OCI-LY7 (cell line): Measurements from ENCODE around the gene ART4. TPM values are rescaled to one million over a fixed set of nuclear protein-coding genes. Genes with fewer than 3 reads are reported as not detected.

ENCODE experiments used
- BruUV-seq: library from RNA; stranded (reverse); fragments of 400-500 nt; replicated peaks from 2 replicates; lab custom pipeline; 2021; lab: Mats Ljungman, UMichigan
- CTCF ChIA-PET: fragments of 300-600 bp; sonication (Branson Sonifier 250); formaldehyde crosslinking; loops from one replicate; lab custom pipeline; 2022; ENCODE audit warnings: antibody characterized with exemption; ENCODE audit not compliant: unreplicated experiment; lab: Charles Lee
- POLR2A ChIA-PET: fragments of 300-600 bp; sonication (Branson Sonifier 250); formaldehyde crosslinking; loops from one replicate; lab custom pipeline; 2022; ENCODE audit warnings: antibody characterized with exemption; lab: Charles Lee
- DNase-seq: peaks from one replicate; pipeline ENCODE4 v3.0.0-alpha.2; 2015; ENCODE audit warnings: low spot score
- H2AFZ ChIP-seq: fragments of 200-600 bp; sonication (generic), shearing (Covaris generic); 2 replicates; pipeline ENCODE4 v1.6.1; 2014; ENCODE audit warnings: mild to moderate bottlenecking, antibody characterized with exemption, low read length, moderate library complexity
- H3K27ac ChIP-seq: fragments of 200-600 bp; sonication (generic); 2 replicates; pipeline ENCODE4 v1.5.1; 2014; ENCODE audit warnings: mixed run types, low read depth, mild to moderate bottlenecking, moderate library complexity, low read length, inconsistent platforms; ENCODE audit not compliant: poor library complexity, severe bottlenecking
- H3K36me3 ChIP-seq: fragments of 200-600 bp; sonication (generic); 2 replicates; pipeline ENCODE4 v1.6.1; 2014; ENCODE audit warnings: mild to moderate bottlenecking, antibody characterized with exemption, low read length, moderate library complexity, mixed read lengths; ENCODE audit not compliant: insufficient read depth
- H3K4me1 ChIP-seq: fragments of 200-600 bp; sonication (generic); 2 replicates; pipeline ENCODE4 v1.5.1; 2014; ENCODE audit warnings: mild to moderate bottlenecking, low read length; ENCODE audit not compliant: insufficient read depth, poor library complexity, severe bottlenecking
- H3K4me2 ChIP-seq: fragments of 200-600 bp; sonication (generic); 2 replicates; pipeline ENCODE4 v1.6.1; 2014; ENCODE audit warnings: mild to moderate bottlenecking, low read length
- H3K4me3 ChIP-seq: fragments of 200-600 bp; sonication (generic); 2 replicates; pipeline ENCODE4 v1.5.1; 2014; ENCODE audit warnings: mild to moderate bottlenecking, low read depth, low read length; ENCODE audit not compliant: poor library complexity, severe bottlenecking
- H3K79me2 ChIP-seq: fragments of 200-600 bp; sonication (generic); 2 replicates; pipeline ENCODE4 v1.6.1; 2016; ENCODE audit warnings: low read depth, mild to moderate bottlenecking, low read length, moderate library complexity, mixed read lengths; ENCODE audit not compliant: insufficient read depth
- H3K9me2 ChIP-seq: fragments of 200-600 bp; sonication (generic); 2 replicates; pipeline ENCODE4 v1.6.1; 2016; ENCODE audit warnings: mild to moderate bottlenecking, low read length, mixed read lengths; ENCODE audit not compliant: insufficient read depth
- H3K9me3 ChIP-seq: fragments of 200-600 bp; sonication (generic); 2 replicates; pipeline ENCODE4 v1.6.1; 2014; ENCODE audit warnings: mild to moderate bottlenecking, mixed run types, low read length, mixed read lengths
- H4K20me1 ChIP-seq: fragments of 200-600 bp; sonication (generic); 2 replicates; pipeline ENCODE4 v1.6.1; 2014; ENCODE audit warnings: mild to moderate bottlenecking, antibody characterized with exemption, low read length, moderate library complexity, mixed read lengths; ENCODE audit not compliant: insufficient read depth
- EZH2phosphoT487 ChIP-seq: fragments of 200-600 bp; sonication (generic); IDR thresholded peaks from 2 replicates; pipeline ENCODE4 v1.6.1; 2018; ENCODE audit warnings: low read depth, borderline replicate concordance, mild to moderate bottlenecking, mixed run types, antibody characterized with exemption, low read length, moderate library complexity, mixed read lengths
- intact Hi-C: fragments of 100-400 bp; cut with micrococcal nuclease; formaldehyde crosslinking; loops from one replicate; pipeline ENCODE4 v1.10.0; 2022; ENCODE audit not compliant: unreplicated experiment
- total RNA-seq, 2 experiments: library from RNA; depleted of rRNA in 1 of 2; stranded (reverse); fragments of >200 nt in 1 of 2; shearing (Covaris generic) in 1 of 2; gene quantifications; 2 replicates each; pipeline ENCODE4 v1.2.3, GENCODE V29; 2014 to 2022
- TF ChIP-seq, protein P1 (sequence below): fragments of 200-600 bp; sonication (generic); conservative IDR thresholded peaks from 2 replicates; pipeline ENCODE4 v1.5.1; 2014; ENCODE audit warnings: mild to moderate bottlenecking, antibody characterized with exemption, low read length, moderate library complexity, mixed read lengths

Gene ART4
- total RNA-seq, 2 experiments from 2014 or later, result not detected

DNA sequence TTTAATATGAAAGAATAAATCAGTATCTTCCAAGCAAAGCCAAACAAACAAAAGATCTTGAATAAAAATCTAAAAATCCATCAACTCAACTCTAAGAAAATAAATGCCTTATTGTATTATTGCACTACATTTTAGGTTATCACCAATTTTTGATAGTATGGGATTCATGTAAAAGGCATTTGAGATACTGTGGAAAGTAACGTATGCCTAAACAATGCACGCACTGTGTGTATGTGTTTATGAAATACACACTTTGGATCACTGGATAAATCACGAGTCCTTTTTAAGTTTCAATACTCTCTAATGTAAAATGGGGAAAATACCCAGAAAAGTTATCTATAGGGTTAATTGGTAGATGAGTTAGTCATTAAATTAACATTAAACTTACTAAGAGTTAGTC is 57.8 kb downstream of the ART4 start:
- H3K9me2 ChIP-seq, result no peaks in the 10 kb centered on the region
- H3K79me2 ChIP-seq, result no peaks in the 10 kb centered on the region
- no peaks in the 10 kb centered on the region for H3K9me3 ChIP-seq
- H2AFZ ChIP-seq, result no peak overlapping the region
- DNase-seq, result no peak
- no peak overlapping the region for H3K4me3 ChIP-seq
- POLR2A ChIA-PET, result interaction anchor here (0.6 to 8.4 kb wide), 3 partner anchors 13 to 196 kb away, joined by 3 to 82 read pairs (median 10); partner anchors contain the start of gene WBP11
- H3K27ac ChIP-seq, result no peak overlapping the region
- TF ChIP-seq, protein P1, sequence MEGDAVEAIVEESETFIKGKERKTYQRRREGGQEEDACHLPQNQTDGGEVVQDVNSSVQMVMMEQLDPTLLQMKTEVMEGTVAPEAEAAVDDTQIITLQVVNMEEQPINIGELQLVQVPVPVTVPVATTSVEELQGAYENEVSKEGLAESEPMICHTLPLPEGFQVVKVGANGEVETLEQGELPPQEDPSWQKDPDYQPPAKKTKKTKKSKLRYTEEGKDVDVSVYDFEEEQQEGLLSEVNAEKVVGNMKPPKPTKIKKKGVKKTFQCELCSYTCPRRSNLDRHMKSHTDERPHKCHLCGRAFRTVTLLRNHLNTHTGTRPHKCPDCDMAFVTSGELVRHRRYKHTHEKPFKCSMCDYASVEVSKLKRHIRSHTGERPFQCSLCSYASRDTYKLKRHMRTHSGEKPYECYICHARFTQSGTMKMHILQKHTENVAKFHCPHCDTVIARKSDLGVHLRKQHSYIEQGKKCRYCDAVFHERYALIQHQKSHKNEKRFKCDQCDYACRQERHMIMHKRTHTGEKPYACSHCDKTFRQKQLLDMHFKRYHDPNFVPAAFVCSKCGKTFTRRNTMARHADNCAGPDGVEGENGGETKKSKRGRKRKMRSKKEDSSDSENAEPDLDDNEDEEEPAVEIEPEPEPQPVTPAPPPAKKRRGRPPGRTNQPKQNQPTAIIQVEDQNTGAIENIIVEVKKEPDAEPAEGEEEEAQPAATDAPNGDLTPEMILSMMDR, result no peak
- no peak for TF ChIP-seq EZH2phosphoT487
- no peaks in the 10 kb centered on the region for H4K20me1 ChIP-seq
- intact Hi-C loops, result no loop called here
- peaks cover 70% of the 10 kb centered on the region for H3K36me3 ChIP-seq
- no peak overlapping the region for H3K4me2 ChIP-seq
- BruUV-seq, result no TSS peak
- CTCF ChIA-PET, result no interaction called here
- peaks cover 5% of the 10 kb centered on the region for H3K4me1 ChIP-seq

GRCh38 chr12:14784471-14784870 is 58.9 kb downstream of the ART4 start:
- no peak overlapping the region for H3K27ac ChIP-seq
- peaks cover 59% of the 10 kb centered on the region for H3K36me3 ChIP-seq
- peaks cover 5% of the 10 kb centered on the region for H3K4me1 ChIP-seq
- H3K9me3 ChIP-seq, result no peaks in the 10 kb centered on the region
- H3K9me2 ChIP-seq, result no peaks in the 10 kb centered on the region
- intact Hi-C loops, result no loop called here
- ChIA-PET POLR2A (interaction anchor here (0.6 to 8.4 kb wide), 6 partner anchors 8 to 89 kb away, joined by 3 to 82 read pairs (median 6); partner anchors contain the start of gene WBP11), CTCF (interaction anchor here (1.7 kb wide), 1 partner anchor 10 kb away, joined by 5 read pairs; a partner anchor contains a TSS)
- no peak for TF ChIP-seq EZH2phosphoT487
- TF ChIP-seq, protein P1, result no peak
- no peak overlapping the region for H2AFZ ChIP-seq
- no peak for DNase-seq
- no peak overlapping the region for H3K4me3 ChIP-seq
- no peak overlapping the region for H3K4me2 ChIP-seq
- no TSS peak for BruUV-seq
- H3K79me2 ChIP-seq, result no peaks in the 10 kb centered on the region
- no peaks in the 10 kb centered on the region for H4K20me1 ChIP-seq

DNA sequence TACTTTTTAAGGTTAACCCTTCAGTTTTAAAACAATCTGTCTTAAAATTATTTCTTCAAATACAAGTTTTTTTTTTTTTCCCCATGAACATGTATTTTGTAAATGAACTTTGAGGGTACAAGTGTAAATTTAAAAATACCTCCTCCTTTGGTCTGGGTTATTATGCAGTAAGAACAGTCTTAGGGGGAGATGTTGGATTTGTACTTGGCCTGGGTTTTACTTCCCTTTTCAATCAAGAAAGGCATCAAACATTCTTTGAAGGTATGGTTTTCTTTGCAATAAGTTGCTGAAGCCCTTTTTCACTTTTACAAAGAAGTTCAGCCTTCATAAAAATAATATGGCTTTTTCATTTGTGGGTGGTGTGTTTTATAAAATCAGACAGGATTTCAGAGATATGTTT is 60.6 kb downstream of the ART4 start:
- TF ChIP-seq, protein P1, result no peak
- TF ChIP-seq EZH2phosphoT487, result no peak
- Histone ChIP-seq H2AFZ (no peak overlapping the region), H4K20me1 (no peaks in the 10 kb centered on the region), H3K36me3 (peaks cover 42% of the 10 kb centered on the region), H3K4me1 (peaks cover 5% of the 10 kb centered on the region), H3K4me2 (no peak overlapping the region), H3K27ac (no peak overlapping the region), H3K9me3 (no peaks in the 10 kb centered on the region), H3K9me2 (no peaks in the 10 kb centered on the region), H3K4me3 (no peak overlapping the region), H3K79me2 (no peaks in the 10 kb centered on the region)
- POLR2A ChIA-PET, result interaction anchor here (0.6 to 8.4 kb wide), 6 partner anchors 10 to 208 kb away, joined by 3 to 82 read pairs (median 4); a partner anchor contains a TSS
- BruUV-seq, result no TSS peak
- CTCF ChIA-PET, result no interaction called here
- intact Hi-C loops, result no loop called here
- no peak for DNase-seq
